ENCODE data around the gene GPR101. TPM values are rescaled to one million over a fixed set of nuclear protein-coding genes. Genes with fewer than 3 reads are reported as not detected.

Gene GPR101
- total RNA-seq (ENCODE audit: insufficient read depth, low replicate concordance), result 0.96 TPM

- DNase-seq (ENCODE audit: low spot score), result no peak
Measured at GRCh38 chrX:137033774-137034507, at the start of gene GPR101. Gene GPR101, minus strand, starts transcription at chrX:137033995. Its CDS starts 2,321 bp downstream, at chrX:137031674.

- DNase-seq (ENCODE audit: low spot score), result no peak
Measured at GRCh38 chrX:137081239-137081638, 47.4 kb upstream of the GPR101 start.

DNA sequence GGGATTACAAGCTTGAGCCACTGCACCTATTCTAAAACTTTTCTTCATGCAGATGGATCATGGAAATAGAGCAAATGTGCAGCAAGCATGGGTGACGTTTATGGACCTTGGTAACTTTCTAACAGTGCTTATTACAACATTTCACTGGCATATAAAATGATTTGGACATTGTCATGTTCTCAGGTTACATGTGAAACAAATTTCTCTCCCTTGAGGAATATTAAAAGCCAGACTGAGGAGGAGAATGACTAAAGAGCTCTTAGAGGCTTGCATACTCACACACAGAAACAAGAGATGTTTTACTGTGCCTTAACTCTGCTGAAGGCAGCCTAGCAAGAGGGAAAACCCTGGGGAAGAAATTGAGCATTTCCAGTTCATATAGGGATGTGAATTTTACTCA is 38.6 kb upstream of the GPR101 start:
- DNase-seq (ENCODE audit: low spot score), result no peak

- DNase-seq (ENCODE audit: low spot score), result no peak
Measured at GRCh38 chrX:137071596-137071995, 37.8 kb upstream of the GPR101 start.

- no peak for DNase-seq (ENCODE audit: low spot score)
Measured at GRCh38 chrX:137067147-137067546, 33.4 kb upstream of the GPR101 start.

- DNase-seq (ENCODE audit: low spot score), result no peak
Measured at GRCh38 chrX:137062915-137063617, 29.3 kb upstream of the GPR101 start.

- DNase-seq (ENCODE audit: low spot score), result no peak
Measured at GRCh38 chrX:137058339-137059127, 24.7 kb upstream of the GPR101 start.

DNA sequence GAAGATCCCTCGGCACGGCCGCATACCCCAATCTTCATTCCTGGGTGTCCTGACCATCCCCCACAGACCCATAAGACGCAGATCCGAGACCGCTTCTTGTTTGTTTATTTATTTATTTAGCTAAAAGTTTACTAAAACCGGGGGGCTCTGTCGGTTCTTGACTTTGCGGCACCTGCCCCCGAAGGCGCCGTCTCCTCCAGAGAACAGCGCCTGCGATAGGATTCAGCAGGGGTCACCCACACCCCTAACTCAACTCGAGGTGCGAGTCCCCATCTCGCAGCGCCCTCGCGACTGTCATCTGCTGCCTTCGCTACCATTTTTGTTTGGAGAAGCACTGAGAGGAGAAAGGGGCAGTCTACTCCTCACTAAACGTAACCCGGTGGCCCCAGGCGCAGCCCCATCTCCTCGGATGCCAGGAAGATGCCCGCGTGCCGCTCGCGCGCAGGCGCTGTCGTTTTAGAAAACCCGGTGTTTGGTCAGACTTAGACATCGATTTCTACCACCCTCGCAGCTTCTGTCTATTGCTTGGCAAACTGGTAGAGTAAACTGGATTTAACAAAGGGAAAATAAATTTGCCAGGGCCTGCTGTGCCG is 18.9 kb upstream of the GPR101 start:
- no peak for DNase-seq (ENCODE audit: low spot score)

GRCh38 chrX:137051978-137052642 is 18.3 kb upstream of the GPR101 start:
- DNase-seq (ENCODE audit: low spot score), result peak; percentile 29

DNA sequence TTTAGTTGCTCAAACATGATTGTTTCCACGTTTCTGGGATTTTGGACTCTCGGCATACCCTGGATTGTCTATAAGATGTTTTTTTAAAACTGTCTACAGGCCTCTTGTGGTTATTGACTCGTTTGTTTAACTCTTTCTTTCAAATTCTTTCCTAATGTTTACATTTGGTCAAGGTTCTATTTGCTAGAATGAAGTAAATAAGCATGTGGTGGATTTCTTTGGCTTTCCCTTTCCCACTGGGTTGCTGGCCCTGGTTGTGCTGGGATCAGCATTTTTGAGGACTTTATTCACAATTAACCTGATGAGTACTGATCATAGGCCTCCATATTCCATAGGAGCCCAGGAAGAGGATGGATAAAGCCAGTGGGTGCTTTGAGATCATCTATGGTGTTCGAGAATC is 11.1 kb upstream of the GPR101 start:
- DNase-seq (ENCODE audit: low spot score), result no peak

GRCh38 chrX:137043736-137044135 is 9.9 kb upstream of the GPR101 start:
- DNase-seq (ENCODE audit: low spot score), result no peak

GRCh38 chrX:137041329-137041728 is 7.5 kb upstream of the GPR101 start:
- DNase-seq (ENCODE audit: low spot score), result no peak

DNA sequence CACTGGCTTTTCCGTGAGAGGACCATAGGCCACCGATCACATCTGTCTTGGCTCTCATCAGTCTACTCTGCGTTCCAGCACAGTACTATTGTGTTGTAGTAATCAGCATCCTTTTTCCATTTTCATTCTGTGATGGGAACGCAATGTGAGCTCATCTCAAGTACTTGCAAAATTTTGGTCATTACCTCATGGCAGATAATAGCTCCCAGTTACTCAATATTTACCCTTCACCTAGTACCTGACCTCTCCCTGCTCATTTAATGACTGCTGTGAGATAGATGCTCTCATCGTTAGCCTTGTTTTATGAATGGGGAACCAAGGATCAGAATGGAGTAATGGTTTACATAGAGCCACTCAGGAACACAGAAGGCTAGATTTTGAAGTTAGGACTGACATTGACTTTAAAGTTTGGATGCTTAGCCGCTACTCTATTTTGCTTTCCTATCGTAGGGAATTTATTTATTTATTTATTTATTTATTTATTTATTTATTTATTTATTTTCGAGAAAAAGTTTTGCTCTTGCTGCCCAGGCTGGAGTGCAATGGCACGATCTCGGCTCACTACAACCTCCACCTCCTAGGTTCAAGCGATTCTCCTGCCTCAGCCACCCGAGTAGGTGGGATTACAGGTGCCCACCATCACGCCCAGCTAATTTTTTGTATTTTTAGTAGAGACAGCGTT is 6.5 kb upstream of the GPR101 start:
- no peak for DNase-seq (ENCODE audit: low spot score)

DNA sequence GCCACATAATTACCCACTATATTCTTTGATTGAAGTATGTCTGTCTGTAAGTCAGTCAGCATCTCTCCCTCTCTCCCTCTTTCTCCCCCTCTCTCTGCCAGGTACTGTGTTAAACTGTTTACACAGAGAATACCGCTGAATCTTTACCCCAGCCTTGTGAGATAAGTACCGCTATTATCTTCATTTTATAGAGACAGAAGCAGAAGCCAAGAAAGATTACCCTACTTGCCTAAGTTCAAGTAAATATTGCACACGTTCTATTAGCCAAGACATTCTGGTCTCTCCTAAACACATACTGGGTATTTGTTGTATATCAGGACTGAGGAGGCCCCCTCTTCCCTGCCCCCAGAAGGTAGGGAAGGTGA is 695 bp upstream of the GPR101 start:
- no peak for DNase-seq (ENCODE audit: low spot score)

- DNase-seq (ENCODE audit: low spot score), result no peak
Measured at GRCh38 chrX:137032841-137033773, 688 bp downstream of the GPR101 start.

DNA sequence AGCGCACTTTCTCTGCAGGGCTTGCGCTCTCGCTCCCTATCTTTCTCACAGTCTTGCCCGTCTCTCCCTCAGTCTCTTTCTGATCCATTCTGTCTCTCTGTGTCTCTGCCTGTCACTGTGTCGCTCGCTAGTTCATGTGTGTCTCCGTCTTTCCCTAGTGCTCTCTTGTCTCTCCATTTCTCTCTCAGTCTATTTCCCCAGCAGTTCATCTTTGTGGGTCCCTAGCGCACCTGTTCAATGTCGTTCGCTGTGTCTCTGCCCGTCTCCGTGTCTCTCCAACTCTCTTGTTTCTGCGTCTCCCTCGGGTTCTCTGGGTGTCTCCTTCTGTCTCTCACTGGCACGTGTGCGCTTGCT is 1.5 kb downstream of the GPR101 start:
- DNase-seq (ENCODE audit: low spot score), result no peak

DNA sequence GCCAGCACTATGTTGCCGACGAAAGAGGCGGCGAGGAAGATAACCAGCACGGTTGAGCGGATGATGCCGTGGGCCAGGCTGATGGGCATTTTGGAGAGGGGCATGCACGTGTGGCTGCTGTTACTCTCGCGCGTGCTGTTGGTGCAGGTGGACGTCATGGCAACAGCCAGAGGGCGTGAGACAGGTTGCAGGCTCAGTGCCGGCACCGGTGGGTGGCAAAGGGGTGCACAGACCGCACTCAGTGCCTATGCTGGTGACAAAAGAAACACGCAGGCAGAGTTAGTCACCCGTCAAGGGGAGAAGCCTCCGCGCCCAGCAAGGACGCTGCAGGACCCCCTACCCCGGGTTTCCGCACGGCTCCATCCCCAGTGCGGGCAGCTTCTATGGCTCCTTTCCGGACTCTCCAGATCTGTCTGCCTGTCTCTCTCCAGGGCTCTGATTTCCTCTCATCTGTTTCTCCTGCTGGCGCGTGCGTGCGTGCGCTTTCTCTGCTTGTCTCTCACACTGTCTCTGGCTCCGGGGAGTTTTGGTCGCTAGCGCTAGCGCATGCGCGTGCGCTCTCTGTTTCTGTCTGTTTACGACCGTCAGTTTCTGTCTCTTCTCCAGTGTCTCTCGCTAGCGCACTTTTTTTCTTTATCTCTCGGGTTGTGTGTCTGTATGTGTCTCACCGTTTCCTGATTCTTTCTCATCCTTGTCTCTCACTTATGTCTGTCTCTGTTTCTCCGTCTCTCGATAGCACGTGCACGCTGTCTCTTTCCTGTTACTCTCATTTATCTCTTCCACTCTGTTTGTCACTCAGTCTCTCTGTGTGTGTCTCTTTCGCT is 2.1 kb downstream of the GPR101 start:
- peak; percentile 38 for DNase-seq (ENCODE audit: low spot score)

GRCh38 chrX:137031039-137031438 is 2.8 kb downstream of the GPR101 start:
- no peak for DNase-seq (ENCODE audit: low spot score)

- no peak for DNase-seq (ENCODE audit: low spot score)
Measured at GRCh38 chrX:137028699-137029098, 5.1 kb downstream of the GPR101 start.

Data from umbilical cord (tissue), 2 donors.